ENCODE data around the gene OR2D3.
"Not testable (repeated sequence)": the region's sequence is repeated elsewhere in the genome, so short reads cannot be mapped to it uniquely, and the experiment has no call there.

Gene OR2D3

GRCh38 chr11:6931146-6931713 is 10.4 kb downstream of the OR2D3 start:
- DNase-seq: no peak

GRCh38 chr11:6932145-6932544 is 11.3 kb downstream of the OR2D3 start:
- no peak for DNase-seq

- no peak for DNase-seq
Measured at GRCh38 chr11:6941970-6942369, 21.2 kb downstream of the OR2D3 start.

DNA sequence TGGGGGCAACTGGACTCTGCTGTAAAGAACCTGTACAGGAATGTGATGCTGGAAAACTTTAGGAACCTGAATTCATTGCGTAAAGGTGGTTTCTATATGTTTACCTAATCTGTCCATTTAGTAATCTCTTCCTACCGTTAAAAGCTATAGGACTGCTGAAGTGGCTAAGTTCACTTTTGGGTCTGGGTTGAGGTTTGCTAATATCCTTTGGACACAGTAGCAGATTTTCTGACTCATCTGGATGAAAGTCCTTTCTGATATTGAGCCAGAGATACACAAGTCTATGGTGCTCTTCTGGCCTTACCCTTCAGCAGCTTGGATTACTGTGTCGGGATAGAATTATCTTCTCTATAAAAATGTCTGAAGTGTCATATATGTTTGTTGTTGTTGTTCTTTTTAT is 22.3 kb downstream of the OR2D3 start:
- DNase-seq: no peak

DNA sequence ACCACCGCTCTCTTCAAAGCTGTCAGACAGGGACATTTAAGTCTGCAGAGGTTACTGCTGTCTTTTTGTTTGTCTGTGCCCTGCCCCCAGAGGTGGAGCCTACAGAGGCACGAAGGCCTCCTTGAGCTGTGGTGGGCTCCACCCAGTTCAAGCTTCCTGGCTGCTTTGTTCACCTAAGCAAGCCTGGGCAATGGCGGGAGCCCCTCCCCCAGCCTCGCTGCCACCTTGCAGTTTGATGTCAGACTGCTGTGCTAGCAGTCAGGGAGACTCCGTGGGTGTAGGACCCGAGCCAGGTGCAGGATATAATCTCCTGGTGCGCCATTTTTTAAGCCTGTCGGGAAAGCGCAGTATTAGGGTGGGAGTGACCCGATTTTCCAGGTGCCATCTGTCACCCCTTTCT is 33.4 kb downstream of the OR2D3 start:
- DNase-seq: not testable (repeated sequence)

DNA sequence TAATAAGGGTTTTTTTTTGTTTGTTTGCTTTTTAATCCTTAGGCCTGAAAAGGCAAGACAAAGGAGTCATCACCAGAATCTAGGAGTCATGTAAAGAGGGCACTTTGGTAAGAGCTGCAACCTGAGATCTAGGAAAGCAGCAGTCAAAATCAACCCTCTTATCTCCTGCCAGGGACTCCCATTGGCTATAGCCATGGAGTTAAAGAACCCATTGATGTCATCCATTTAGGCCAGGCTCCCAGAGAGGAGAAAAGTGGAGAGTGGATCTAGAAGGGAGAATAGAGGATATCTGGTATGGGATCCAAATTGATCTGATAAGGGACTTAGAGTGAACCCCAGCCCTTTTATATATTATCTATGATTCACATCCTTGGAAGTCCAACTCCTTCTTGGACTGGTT is 41.3 kb downstream of the OR2D3 start:
- DNase-seq: no peak

DNA sequence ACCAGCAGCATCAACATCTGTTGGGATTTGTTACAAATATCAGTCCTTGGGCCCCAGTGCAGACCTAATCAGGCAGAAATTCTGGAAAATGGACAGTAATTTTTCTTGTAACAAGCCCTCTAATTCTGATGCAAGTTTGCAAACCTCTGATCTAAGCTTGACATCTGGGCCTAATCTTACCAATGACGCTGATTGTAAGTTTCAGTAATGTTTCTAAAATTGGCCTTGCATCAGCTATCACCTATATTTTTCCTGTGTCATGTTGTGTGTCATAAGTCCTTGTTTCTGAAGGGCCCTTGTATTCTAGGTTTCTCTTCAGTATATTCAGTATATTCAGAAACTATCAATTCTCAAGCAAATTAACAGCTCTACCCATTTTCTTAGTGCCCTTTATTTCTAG is 41.9 kb downstream of the OR2D3 start:
- no peak for DNase-seq

GRCh38 chr11:6968816-6969215 is 48.0 kb downstream of the OR2D3 start:
- no peak for DNase-seq

DNA sequence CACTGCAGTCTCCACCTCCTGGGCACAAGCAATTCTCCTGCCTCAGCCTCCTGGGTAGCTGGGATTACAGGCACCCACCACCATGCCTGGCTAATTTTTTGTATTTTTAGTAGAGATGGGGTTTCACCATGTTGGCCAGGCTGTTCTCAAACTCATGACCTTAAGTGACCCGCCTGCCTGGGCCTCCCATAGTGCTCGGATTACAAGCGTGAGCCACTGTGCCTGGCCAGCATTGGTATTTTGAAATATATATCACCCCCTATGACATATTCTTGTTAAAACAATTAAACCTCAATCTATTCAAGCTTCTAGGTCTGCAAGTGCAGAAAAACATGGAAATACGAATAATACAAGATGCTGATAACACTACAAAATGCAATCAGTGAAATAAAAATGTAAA is 49.1 kb downstream of the OR2D3 start:
- DNase-seq: not testable (repeated sequence)

All from NCI-H526 treated with DMSO at 0.1 percent for 48 hours (cell line).